H9 (cell line): ENCODE results near the gene VPS41. TPM values are rescaled to one million over a fixed set of nuclear protein-coding genes. Genes with fewer than 3 reads are reported as not detected.

ENCODE experiments used
- DNase-seq: peaks from one replicate; pipeline ENCODE4 v3.0.0-alpha.2; 2017
- H2AFZ ChIP-seq: one replicate; pipeline ENCODE4 v1.6.1; 2013; ENCODE audit warnings: mild to moderate bottlenecking, low read length, control low read depth, moderate library complexity
- H2AK5ac ChIP-seq: 2 replicates; pipeline ENCODE4 v1.6.1; 2013; ENCODE audit warnings: low read length, control low read depth, mixed read lengths; ENCODE audit not compliant: insufficient read length
- H2BK120ac ChIP-seq: one replicate; pipeline ENCODE4 v1.6.1; 2013; ENCODE audit warnings: low read depth, mild to moderate bottlenecking, low read length, control low read depth, inconsistent platforms; ENCODE audit not compliant: poor library complexity, severe bottlenecking
- H2BK12ac ChIP-seq: 2 replicates; pipeline ENCODE4 v1.6.1; 2013; ENCODE audit warnings: low read length, control low read depth, mixed read lengths, low read depth; ENCODE audit not compliant: insufficient read length
- H2BK15ac ChIP-seq: 2 replicates; pipeline ENCODE4 v1.6.1; 2013; ENCODE audit warnings: low read depth, low read length, control low read depth
- H2BK20ac ChIP-seq: one replicate; pipeline ENCODE4 v1.6.1; 2013; ENCODE audit warnings: low read depth, mild to moderate bottlenecking, low read length, control low read depth, inconsistent platforms; ENCODE audit not compliant: poor library complexity, severe bottlenecking
- H2BK5ac ChIP-seq: 2 replicates; pipeline ENCODE4 v1.6.1; 2013; ENCODE audit warnings: low read length, control low read depth, mixed read lengths; ENCODE audit not compliant: insufficient read length
- H3K14ac ChIP-seq: 2 replicates; pipeline ENCODE4 v1.6.1; 2013; ENCODE audit warnings: low read length, control low read depth; ENCODE audit not compliant: insufficient read depth
- H3K18ac ChIP-seq: 2 replicates; pipeline ENCODE4 v1.6.1; 2013; ENCODE audit warnings: low read depth, mild to moderate bottlenecking, mixed read lengths, low read length, control low read depth; ENCODE audit not compliant: insufficient read length
- H3K23ac ChIP-seq: 2 replicates; pipeline ENCODE4 v1.6.1; 2013; ENCODE audit warnings: low read length, control low read depth, mixed read lengths, low read depth; ENCODE audit not compliant: insufficient read length
- H3K23me2 ChIP-seq: 2 replicates; pipeline ENCODE4 v1.6.1; 2013; ENCODE audit warnings: low read depth, mild to moderate bottlenecking, mixed read lengths, low read length, control low read depth; ENCODE audit not compliant: insufficient read length, poor library complexity, severe bottlenecking
- H3K27ac ChIP-seq: 2 replicates; pipeline ENCODE4 v1.5.1; 2013; ENCODE audit warnings: low read length, control low read depth, mixed read lengths, low read depth; ENCODE audit not compliant: insufficient read length
- H3K27me3 ChIP-seq: 2 replicates; pipeline ENCODE4 v1.6.1; 2013; ENCODE audit warnings: low read length, control low read depth, inconsistent platforms; ENCODE audit not compliant: insufficient read depth
- H3K4ac ChIP-seq: 2 replicates; pipeline ENCODE4 v1.6.1; 2013; ENCODE audit warnings: low read depth, mild to moderate bottlenecking, control low read depth, inconsistent platforms, low read length, moderate library complexity
- H3K4me1 ChIP-seq: 2 replicates; pipeline ENCODE4 v1.6.1; 2013; ENCODE audit warnings: low read length, control low read depth, inconsistent platforms; ENCODE audit not compliant: insufficient read depth
- H3K4me2 ChIP-seq: 2 replicates; pipeline ENCODE4 v1.6.1; 2013; ENCODE audit warnings: low read length, control low read depth, mixed read lengths; ENCODE audit not compliant: insufficient read length, insufficient read depth
- H3K56ac ChIP-seq: 2 replicates; pipeline ENCODE4 v1.6.1; 2013; ENCODE audit warnings: low read depth, mild to moderate bottlenecking, mixed read lengths, low read length, control low read depth; ENCODE audit not compliant: insufficient read length
- H3K79me1 ChIP-seq: 2 replicates; pipeline ENCODE4 v1.6.1; 2013; ENCODE audit warnings: low read depth, mild to moderate bottlenecking, moderate library complexity, low read length, control low read depth, inconsistent platforms; ENCODE audit not compliant: insufficient read depth, poor library complexity, severe bottlenecking
- H3K79me2 ChIP-seq: 2 replicates; pipeline ENCODE4 v1.6.1; 2013; ENCODE audit warnings: low read length, control low read depth, inconsistent platforms; ENCODE audit not compliant: insufficient read depth
- H3K9ac ChIP-seq: 2 replicates; pipeline ENCODE4 v1.6.1; 2013; ENCODE audit warnings: low read length, control low read depth, mixed read lengths; ENCODE audit not compliant: insufficient read length; ENCODE audit errors: extremely low read depth
- H3K9me3 ChIP-seq: one replicate; pipeline ENCODE4 v1.6.1; 2013; ENCODE audit warnings: low read depth, low read length, inconsistent platforms; ENCODE audit not compliant: control insufficient read depth
- H3T11ph ChIP-seq: one replicate; pipeline ENCODE4 v1.6.1; 2013; ENCODE audit warnings: mild to moderate bottlenecking, low read length, control low read depth, inconsistent platforms
- H4K20me1 ChIP-seq: one replicate; pipeline ENCODE4 v1.6.1; 2013; ENCODE audit not compliant: control insufficient read depth, insufficient read length, insufficient read depth
- H4K5ac ChIP-seq: 2 replicates; pipeline ENCODE4 v1.6.1; 2013; ENCODE audit warnings: low read depth, mild to moderate bottlenecking, mixed read lengths, low read length, control low read depth; ENCODE audit not compliant: insufficient read length
- H4K8ac ChIP-seq: replicated peaks from 2 replicates; pipeline ENCODE4 v1.6.1; 2013; ENCODE audit warnings: low read length, control low read depth, mixed read lengths, low read depth; ENCODE audit not compliant: insufficient read length
- H4K91ac ChIP-seq: 2 replicates; pipeline ENCODE4 v1.6.1; 2013; ENCODE audit warnings: low read depth, mild to moderate bottlenecking, moderate library complexity, mixed read lengths, low read length, control low read depth; ENCODE audit not compliant: insufficient read length
- H3K27ac Mint-ChIP-seq, 3 experiments: 2 replicates in 2 of 3; 3 replicates in 1 of 3; pipeline ENCODE4 v1.8.0; 2020 to 2021; ENCODE audit warnings: mixed read lengths in 3 of 3, mild to moderate bottlenecking in 1 of 3, moderate library complexity in 1 of 3
- H3K27me3 Mint-ChIP-seq: 2 replicates; pipeline ENCODE4 v1.8.0; 2021; ENCODE audit warnings: low read depth, mild to moderate bottlenecking, moderate library complexity, mixed read lengths
- H3K36me3 Mint-ChIP-seq, 3 experiments: 2 replicates in 2 of 3; 3 replicates in 1 of 3; pipeline ENCODE4 v1.8.0; 2020 to 2021; ENCODE audit warnings: low read depth in 3 of 3, mixed read lengths in 3 of 3; ENCODE audit not compliant: insufficient read depth in 1 of 3
- H3K4me1 Mint-ChIP-seq, 2 experiments: 2 replicates each; pipeline ENCODE4 v1.8.0; 2020; ENCODE audit warnings: mixed read lengths in 2 of 2
- H3K4me3 Mint-ChIP-seq, 2 experiments: 2 replicates in 1 of 2; 3 replicates in 1 of 2; pipeline ENCODE4 v1.8.0; 2020 to 2021; ENCODE audit warnings: mild to moderate bottlenecking in 2 of 2, mixed read lengths in 2 of 2, moderate library complexity in 1 of 2
- H3K9me3 Mint-ChIP-seq, 2 experiments: 2 replicates in 1 of 2; 3 replicates in 1 of 2; pipeline ENCODE4 v1.8.0; 2020; ENCODE audit warnings: mild to moderate bottlenecking in 2 of 2, mixed read lengths in 2 of 2, moderate library complexity in 1 of 2
- WGBS: extraction: QIAGEN DNeasy Blood & Tissue Kit; methylation state at CpG from one replicate; pipeline ENCODE4 v1.1.7; 2013; ENCODE audit warnings: missing lambda C conversion rate, low lambda C conversion rate, mixed read lengths; ENCODE audit not compliant: insufficient read length; ENCODE audit errors: extremely low coverage; 5-methylcytosine and 5-hydroxymethylcytosine counted together
- total RNA-seq: library from RNA; stranded (reverse); gene quantifications from 2 replicates; pipeline ENCODE4 v1.2.1, GENCODE V29; 2021
- TF ChIP-seq, protein P1 (sequence below): fragments of 200-600 bp; sonication (generic); conservative IDR thresholded peaks from 3 replicates; pipeline ENCODE4 v1.8.0; 2021; ENCODE audit warnings: antibody characterized with exemption, mild to moderate bottlenecking

Gene VPS41
- total RNA-seq, 1 experiment from 2014 or later: 49.3 TPM

GRCh38 chr7:38938001-38938485 lies 29.1 kb upstream of the VPS41 start:
- TF ChIP-seq, protein P1, sequence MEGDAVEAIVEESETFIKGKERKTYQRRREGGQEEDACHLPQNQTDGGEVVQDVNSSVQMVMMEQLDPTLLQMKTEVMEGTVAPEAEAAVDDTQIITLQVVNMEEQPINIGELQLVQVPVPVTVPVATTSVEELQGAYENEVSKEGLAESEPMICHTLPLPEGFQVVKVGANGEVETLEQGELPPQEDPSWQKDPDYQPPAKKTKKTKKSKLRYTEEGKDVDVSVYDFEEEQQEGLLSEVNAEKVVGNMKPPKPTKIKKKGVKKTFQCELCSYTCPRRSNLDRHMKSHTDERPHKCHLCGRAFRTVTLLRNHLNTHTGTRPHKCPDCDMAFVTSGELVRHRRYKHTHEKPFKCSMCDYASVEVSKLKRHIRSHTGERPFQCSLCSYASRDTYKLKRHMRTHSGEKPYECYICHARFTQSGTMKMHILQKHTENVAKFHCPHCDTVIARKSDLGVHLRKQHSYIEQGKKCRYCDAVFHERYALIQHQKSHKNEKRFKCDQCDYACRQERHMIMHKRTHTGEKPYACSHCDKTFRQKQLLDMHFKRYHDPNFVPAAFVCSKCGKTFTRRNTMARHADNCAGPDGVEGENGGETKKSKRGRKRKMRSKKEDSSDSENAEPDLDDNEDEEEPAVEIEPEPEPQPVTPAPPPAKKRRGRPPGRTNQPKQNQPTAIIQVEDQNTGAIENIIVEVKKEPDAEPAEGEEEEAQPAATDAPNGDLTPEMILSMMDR: no peak
- H3T11ph ChIP-seq: no peak overlapping the region
- no peak overlapping the region for H4K91ac ChIP-seq
- H3K4me2 ChIP-seq: no peak overlapping the region
- H3K23me2 ChIP-seq: no peaks in the 10 kb centered on the region
- no peak overlapping the region for H2BK20ac ChIP-seq
- H3K4me1 ChIP-seq: no peaks in the 10 kb centered on the region
- H3K27ac Mint-ChIP-seq: no peak overlapping the region
- H2AFZ ChIP-seq: no peak overlapping the region
- no peak overlapping the region for H3K14ac ChIP-seq
- H2AK5ac ChIP-seq: no peak overlapping the region
- no peaks in the 10 kb centered on the region for H3K27me3 ChIP-seq
- no peaks in the 10 kb centered on the region for H3K9me3 ChIP-seq
- H3K79me1 ChIP-seq: no peaks in the 10 kb centered on the region
- H2BK5ac ChIP-seq: no peak overlapping the region
- no peak overlapping the region for H3K4ac ChIP-seq
- no peak overlapping the region for H3K18ac ChIP-seq
- no peak overlapping the region for H3K27ac ChIP-seq
- H2BK12ac ChIP-seq: no peak overlapping the region
- no peak overlapping the region for H4K5ac ChIP-seq
- H4K20me1 ChIP-seq: no peaks in the 10 kb centered on the region
- peaks cover 21% of the 10 kb centered on the region in 2 experiments for H3K4me1 Mint-ChIP-seq
- no peak overlapping the region for H2BK15ac ChIP-seq
- no peak overlapping the region for H3K4me3 Mint-ChIP-seq
- H3K9ac ChIP-seq: no peak overlapping the region
- H3K9me3 Mint-ChIP-seq: no peaks in the 10 kb centered on the region
- no peak overlapping the region for H3K56ac ChIP-seq
- no peaks in the 10 kb centered on the region for H3K27me3 Mint-ChIP-seq
- WGBS: no CpG with 5 or more reads among the region's 1 CpG
- H3K79me2 ChIP-seq: no peaks in the 10 kb centered on the region
- no peak for DNase-seq
- H3K23ac ChIP-seq: no peak overlapping the region
- no peak overlapping the region for H4K8ac ChIP-seq
- H2BK120ac ChIP-seq: no peak overlapping the region
- H3K36me3 Mint-ChIP-seq: no peaks in the 10 kb centered on the region
